Kidney glomerular epithelial cell (primary cell): ENCODE results near the gene TMEFF2.
"Not testable (repeated sequence)": the region's sequence is repeated elsewhere in the genome, so short reads cannot be mapped to it uniquely, and the experiment has no call there.

Experiments
- DNase-seq: peaks from one replicate; lab custom pipeline; 2025; lab: John Stamatoyannopoulos, UW

Gene TMEFF2

DNA sequence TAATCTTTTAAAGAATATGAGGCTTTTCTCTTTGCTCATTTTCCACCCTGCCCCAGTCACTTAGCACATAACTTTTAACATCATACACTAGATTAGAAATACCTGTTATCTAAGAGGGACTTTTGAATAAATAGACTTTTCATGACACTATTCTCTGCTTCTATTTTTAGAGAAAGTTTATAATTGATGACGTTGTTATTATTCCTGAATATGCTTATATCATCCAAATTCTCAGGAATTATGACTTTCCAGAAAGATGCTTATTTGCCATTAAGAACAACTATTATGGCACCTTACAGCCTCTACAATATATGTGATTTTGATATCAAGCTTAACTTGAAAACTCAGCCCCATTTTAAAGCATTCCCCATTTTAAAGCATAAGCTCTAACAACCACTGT, 11.4 kb downstream of the TMEFF2 start:
- no peak for DNase-seq

DNA sequence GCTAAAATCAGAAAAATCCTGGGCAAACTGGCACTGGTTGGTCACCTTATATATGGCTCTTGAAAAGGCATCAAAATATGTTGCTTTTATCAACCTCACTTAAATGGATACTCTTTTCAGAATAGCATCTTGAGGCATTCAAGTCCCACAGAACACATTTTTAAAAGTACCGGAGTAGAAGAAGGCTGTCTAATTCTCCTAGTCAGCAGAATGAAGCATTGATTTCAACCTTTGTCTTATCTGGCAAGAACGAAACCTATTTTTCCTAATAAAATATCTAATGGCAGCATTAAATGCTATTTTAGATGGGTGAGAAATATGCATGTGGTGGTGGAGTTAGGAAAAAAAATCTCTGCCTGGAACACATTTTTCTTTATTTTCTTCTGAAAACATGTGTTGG, 27.8 kb downstream of the TMEFF2 start:
- DNase-seq = no peak

DNA sequence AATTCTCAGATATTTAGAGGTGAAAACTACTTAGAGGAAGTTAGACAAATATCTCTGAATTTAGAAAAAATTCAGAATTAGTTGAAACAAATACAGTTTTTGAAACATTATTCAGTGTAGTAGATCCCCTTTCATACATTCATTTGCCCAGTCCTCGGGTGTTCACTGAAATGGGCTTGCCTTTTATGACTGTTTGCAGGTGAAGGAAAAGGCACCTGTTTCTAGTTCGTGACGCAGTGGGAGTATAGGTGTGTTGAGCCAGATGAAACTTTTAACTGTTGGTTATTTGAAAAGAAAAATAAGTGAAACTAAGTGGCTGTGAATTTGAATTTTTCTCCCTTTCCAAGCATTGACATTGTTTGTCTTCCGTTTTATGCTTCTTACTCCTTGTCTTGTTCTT, 28.9 kb downstream of the TMEFF2 start:
- DNase-seq = no peak

DNA sequence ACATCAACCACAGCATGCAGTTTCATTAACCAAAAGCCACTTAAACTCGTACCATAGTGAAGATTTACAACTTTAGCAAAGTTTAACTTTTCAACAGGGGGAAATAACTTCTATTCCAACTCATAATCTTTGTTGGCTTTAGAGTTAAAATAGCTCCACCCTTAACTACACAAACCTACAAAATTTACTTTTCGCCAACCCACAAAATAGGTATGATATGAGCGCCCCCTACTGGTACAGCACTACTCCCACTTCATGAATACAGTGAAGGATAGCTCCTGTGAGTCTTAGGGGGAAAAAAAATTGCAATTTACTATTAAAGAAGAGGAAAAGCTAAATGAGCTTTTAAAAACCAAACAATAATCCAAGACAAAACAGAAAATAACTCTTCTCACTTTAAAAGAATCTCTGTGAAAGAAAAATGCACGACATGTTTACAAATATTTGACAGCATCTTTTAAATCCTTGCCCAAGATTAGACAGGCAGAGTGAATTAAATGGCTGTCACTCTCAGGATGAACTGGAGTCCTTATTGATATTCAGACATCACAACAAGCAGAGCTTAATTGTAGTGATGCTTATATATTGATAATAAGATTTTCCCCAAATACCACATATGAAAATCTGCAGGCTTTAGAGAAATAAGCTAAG, 32.2 kb downstream of the TMEFF2 start:
- DNase-seq = peak; percentile 27

GRCh38 chr2:192161656-192162290, 33.0 kb downstream of the TMEFF2 start:
- DNase-seq = no peak

DNA sequence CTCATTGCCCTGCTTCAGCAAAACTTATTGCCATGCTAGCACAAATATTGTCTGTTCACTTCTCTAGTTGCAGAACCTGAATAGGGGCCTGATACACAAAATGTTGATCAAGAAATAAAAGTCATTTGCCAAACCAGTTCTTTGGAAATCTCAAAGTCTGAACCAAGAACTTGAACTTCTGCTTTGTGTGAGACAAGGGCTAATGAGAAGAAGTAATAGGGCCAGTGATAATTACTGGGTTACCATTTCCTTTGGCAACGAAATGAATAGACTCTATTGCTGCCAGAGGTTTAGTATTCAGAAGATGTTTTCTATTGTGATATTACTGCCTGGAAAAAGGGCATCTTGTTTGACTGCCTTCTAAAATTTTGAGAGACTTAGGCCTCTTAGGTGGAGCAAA, 35.0 kb downstream of the TMEFF2 start:
- no peak for DNase-seq

GRCh38 chr2:192159208-192159607, 35.5 kb downstream of the TMEFF2 start:
- no peak for DNase-seq

DNA sequence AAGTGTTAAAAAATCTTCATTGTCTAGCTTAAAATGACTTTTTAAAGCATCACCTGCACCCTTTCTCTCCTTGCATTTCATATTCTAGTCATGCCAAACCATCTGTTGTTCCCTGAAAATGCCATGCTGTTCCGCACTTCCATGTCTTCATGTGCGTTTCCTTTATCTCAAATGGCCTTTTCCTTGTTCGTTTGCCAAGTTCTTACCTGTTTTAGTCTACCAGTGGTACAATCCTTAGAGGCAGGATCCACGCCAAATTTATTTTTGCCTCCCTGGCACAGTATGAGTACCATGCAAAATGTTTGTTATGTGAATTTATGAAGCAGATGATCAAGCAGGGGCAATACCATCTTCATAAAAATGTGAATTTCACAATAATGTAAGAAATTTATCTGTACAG, 37.0 kb downstream of the TMEFF2 start:
- no peak for DNase-seq

- DNase-seq = no peak
Measured at GRCh38 chr2:192155511-192156118, 39.1 kb downstream of the TMEFF2 start.

DNA sequence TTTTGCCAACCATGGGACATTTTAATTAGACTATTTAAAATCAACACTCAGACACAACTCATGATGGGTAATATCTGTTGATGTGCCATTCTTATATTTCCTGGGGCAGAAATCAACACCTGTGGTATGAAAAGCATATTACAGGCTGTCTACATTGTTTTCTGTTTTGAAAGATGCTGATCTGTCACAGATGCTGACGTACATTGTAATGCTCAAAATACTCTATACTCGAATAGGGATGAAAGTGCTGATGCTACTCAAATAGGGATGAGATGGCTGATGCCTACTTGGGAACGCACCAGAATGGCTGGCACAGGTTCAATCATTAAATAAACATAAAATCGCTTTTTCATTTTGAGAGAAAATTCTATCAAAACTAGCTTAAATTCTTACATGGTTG, 41.2 kb downstream of the TMEFF2 start:
- no peak for DNase-seq

GRCh38 chr2:192151853-192152252, 42.9 kb downstream of the TMEFF2 start:
- peak; percentile 11 for DNase-seq

DNA sequence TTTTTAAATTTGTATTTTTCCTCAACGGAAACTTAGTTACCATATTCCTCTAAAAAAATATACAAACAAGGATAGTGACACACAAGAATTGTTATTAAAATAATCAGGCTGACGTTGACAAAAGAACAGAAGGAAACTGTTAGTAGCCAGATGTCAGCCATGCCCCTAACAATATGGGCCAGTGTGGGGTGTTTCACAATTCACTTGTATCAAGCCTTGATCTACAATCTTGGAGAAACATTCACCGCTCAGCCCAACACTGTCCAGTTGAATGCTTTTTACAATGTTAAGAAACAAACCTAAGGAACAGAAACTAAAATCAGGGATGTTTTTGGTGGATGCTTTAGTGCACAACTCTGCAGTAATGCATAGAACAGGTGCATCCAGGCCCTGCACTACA, 44.6 kb downstream of the TMEFF2 start:
- no peak for DNase-seq

- DNase-seq = no peak
Measured at GRCh38 chr2:192148620-192149321, 46.0 kb downstream of the TMEFF2 start.

GRCh38 chr2:192148241-192148619, 46.5 kb downstream of the TMEFF2 start:
- DNase-seq = no peak

GRCh38 chr2:192146069-192147015, 48.4 kb downstream of the TMEFF2 start:
- peak; percentile 30 for DNase-seq

DNA sequence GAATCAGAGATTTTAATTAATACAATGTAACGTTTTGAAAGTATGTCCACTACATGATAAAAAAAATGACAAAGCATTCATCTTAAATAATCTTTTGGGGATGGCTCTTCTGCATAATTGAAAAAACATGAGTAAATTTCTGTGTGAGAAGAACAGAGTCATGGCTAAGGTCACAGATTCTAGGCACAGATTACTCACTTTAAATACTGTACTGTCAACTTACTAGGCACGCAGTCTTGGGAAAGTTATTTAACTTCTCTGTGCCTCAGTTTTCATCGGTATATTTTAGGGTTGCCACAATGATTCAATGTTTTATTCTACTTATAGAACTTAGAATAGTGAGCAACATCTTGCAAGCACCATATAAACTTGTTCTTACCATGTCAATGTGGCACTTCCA, 49.2 kb downstream of the TMEFF2 start:
- no peak for DNase-seq

DNA sequence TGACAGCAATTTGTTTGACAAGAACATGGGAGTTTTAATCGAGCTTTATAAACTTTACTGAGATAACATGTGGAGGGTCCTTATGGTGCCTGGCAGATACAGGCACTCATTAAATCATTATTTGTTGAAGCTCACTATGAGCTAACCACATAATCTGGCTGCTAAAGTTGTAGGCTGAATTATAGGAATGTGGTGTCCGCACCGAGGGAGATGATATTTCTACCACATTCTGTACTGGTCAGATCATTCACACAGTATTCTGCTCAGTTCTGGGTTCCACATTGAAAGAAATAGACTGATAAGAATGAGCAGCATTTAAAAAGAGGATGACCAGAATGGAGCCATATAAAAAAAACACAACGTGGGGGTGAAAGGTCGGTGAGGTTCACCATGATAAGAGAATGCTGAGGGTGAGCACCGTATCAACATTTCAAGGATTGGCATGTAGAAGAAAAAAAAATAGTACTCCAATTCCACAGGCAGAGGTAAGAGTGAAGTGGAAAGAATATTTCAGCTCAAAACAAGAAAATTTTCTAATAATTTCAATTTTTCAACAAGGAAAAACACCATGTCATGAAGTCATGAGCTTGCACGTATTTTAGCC, 54.4 kb downstream of the TMEFF2 start:
- DNase-seq = no peak

DNA sequence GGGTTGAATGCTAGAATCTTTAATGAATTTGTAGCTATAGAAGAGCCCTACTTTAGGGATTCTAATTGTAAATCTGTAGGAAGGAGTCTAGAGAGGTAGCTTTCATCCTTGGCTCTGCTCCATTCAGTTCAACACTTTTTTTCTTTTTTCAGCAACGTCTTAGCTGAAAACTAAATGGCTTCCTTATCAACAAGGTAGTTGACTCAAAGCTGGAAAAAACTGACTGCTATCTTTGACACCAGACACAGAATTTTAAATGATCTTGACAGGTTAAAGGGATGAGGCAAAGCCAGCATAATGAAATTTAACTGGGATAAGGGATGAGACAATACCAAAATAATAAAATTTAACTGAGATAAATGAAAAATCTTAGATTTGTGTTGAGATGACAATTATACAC, 54.9 kb downstream of the TMEFF2 start:
- DNase-seq = no peak

DNA sequence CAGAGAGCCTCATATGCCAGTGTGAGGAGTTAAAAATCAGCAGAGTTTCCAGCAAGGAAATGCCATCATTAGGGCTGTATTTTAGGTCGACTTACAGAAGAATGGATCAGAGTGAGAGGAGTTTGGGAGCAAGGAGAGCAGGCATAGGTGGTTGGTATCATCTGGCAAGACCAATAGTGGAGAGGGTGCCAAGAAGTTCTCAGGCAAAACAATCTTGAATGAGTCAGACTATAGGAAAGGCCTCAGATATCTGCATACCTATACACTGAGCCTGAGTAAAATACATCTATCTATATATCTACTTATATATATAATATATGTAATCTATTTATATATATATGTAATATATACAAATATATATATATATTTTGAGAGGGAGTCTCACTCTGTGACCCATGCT, 57.3 kb downstream of the TMEFF2 start:
- no peak for DNase-seq

DNA sequence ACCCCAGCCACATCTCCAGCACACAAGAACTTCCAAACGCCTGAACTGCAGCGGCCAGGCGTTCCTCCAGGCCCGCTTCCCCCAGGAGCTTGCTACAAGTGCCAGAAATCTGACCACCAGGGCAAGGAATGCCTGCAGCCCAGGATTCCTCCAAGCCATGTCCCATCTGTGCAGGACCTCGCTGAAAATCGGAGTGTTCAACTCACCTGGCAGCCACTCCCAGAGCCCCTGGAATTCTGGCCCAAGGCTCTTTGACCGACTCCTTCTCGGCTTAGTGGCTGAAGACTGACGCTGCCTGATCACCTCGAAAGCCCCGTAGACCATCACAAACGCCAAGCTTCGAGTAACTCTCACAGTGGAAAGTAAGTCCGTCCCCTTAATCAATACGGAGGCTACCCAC, 62.1 kb downstream of the TMEFF2 start:
- DNase-seq = not testable (repeated sequence)

DNA sequence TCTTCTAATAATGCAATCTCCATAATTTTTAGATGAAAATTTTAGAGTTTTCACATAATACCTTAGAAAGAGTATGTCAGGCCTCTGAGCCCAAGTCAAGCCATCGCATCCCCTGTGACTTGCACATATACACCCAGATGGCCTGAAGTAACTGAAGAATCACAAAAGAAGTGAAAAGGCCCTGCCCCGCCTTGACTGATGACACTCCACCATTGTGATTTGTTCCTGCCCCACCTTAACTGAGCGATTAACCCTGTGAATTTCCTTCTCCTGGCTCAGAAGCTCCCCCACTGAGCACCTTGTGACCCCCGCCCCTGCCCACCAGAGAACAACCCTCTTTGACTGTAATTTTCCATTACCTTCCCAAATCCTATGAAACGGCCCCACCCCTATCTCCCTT, 64.4 kb downstream of the TMEFF2 start:
- not testable (repeated sequence) for DNase-seq

GRCh38 chr2:192128655-192129054, 66.1 kb downstream of the TMEFF2 start:
- DNase-seq = no peak
